ENCODE data around the gene MAGI1. TPM values are rescaled to one million over a fixed set of nuclear protein-coding genes. Genes with fewer than 3 reads are reported as not detected.

Gene MAGI1
- total RNA-seq, 1 donor from 2014 or later, result 18.7 TPM

- H3K27me3 Mint-ChIP-seq (ENCODE audit: low read depth), result no peaks in the 10 kb centered on the region
- no peak overlapping the region for H3K27ac Mint-ChIP-seq (ENCODE audit: unreplicated experiment)
- H3K4me1 Mint-ChIP-seq (ENCODE audit: low read depth), result peaks cover 18% of the 10 kb centered on the region
- H3K9me3 Mint-ChIP-seq (ENCODE audit: low read depth), result peaks cover 10% of the 10 kb centered on the region
- peaks cover 3% of the 10 kb centered on the region for H3K36me3 Mint-ChIP-seq (ENCODE audit: low read depth)
- TF ChIP-seq CTCF (IDR thresholded peaks at IDR 0.05), result no peak
- no peak for DNase-seq (ENCODE audit: low spot score)
- H3K4me3 Mint-ChIP-seq (ENCODE audit: unreplicated experiment), result no peak overlapping the region
These were observed 118.9 kb downstream of the MAGI1 start for GRCh38 chr3:65919826-65920225.

- no peak for TF ChIP-seq CTCF (IDR thresholded peaks at IDR 0.05)
- Mint-ChIP-seq H3K36me3 (ENCODE audit: low read depth) (peaks cover 3% of the 10 kb centered on the region), H3K4me1 (ENCODE audit: low read depth) (peaks cover 9% of the 10 kb centered on the region), H3K27me3 (ENCODE audit: low read depth) (no peaks in the 10 kb centered on the region), H3K27ac (ENCODE audit: unreplicated experiment) (no peak overlapping the region), H3K4me3 (ENCODE audit: unreplicated experiment) (no peak overlapping the region), H3K9me3 (ENCODE audit: low read depth) (peaks cover 10% of the 10 kb centered on the region)
- no peak for DNase-seq (ENCODE audit: low spot score)
These were observed 123.2 kb downstream of the MAGI1 start for GRCh38 chr3:65915477-65915876.

- Mint-ChIP-seq H3K27ac (ENCODE audit: unreplicated experiment) (no peak overlapping the region), H3K9me3 (ENCODE audit: low read depth) (peaks cover 10% of the 10 kb centered on the region), H3K4me1 (ENCODE audit: low read depth) (peaks cover 4% of the 10 kb centered on the region), H3K4me3 (ENCODE audit: unreplicated experiment) (no peak overlapping the region), H3K27me3 (ENCODE audit: low read depth) (no peaks in the 10 kb centered on the region), H3K36me3 (ENCODE audit: low read depth) (peaks cover 3% of the 10 kb centered on the region)
- peak; percentile 56 for TF ChIP-seq CTCF (IDR thresholded peaks at IDR 0.05)
- no peak for DNase-seq (ENCODE audit: low spot score)
These were observed 123.9 kb downstream of the MAGI1 start for GRCh38 chr3:65914740-65915367.

GRCh38 chr3:65914032-65914739 is 124.5 kb downstream of the MAGI1 start:
- no peak for DNase-seq (ENCODE audit: low spot score)
- Mint-ChIP-seq H3K27me3 (ENCODE audit: low read depth) (no peaks in the 10 kb centered on the region), H3K9me3 (ENCODE audit: low read depth) (peaks cover 10% of the 10 kb centered on the region), H3K4me3 (ENCODE audit: unreplicated experiment) (no peak overlapping the region), H3K36me3 (ENCODE audit: low read depth) (peaks cover 3% of the 10 kb centered on the region), H3K4me1 (ENCODE audit: low read depth) (no peaks in the 10 kb centered on the region), H3K27ac (ENCODE audit: unreplicated experiment) (no peak overlapping the region)
- TF ChIP-seq CTCF (IDR thresholded peaks at IDR 0.05), result peak; percentile 29

- no peak for TF ChIP-seq CTCF (IDR thresholded peaks at IDR 0.05)
- Mint-ChIP-seq H3K27me3 (ENCODE audit: low read depth) (no peaks in the 10 kb centered on the region), H3K9me3 (ENCODE audit: low read depth) (peaks cover 7% of the 10 kb centered on the region), H3K36me3 (ENCODE audit: low read depth) (peaks cover 3% of the 10 kb centered on the region), H3K27ac (ENCODE audit: unreplicated experiment) (no peak overlapping the region), H3K4me1 (ENCODE audit: low read depth) (no peaks in the 10 kb centered on the region), H3K4me3 (ENCODE audit: unreplicated experiment) (no peak overlapping the region)
- DNase-seq (ENCODE audit: low spot score), result no peak
These were observed 126.1 kb downstream of the MAGI1 start for GRCh38 chr3:65912647-65913046.
